ENCODE data around the gene EN2.

DNA sequence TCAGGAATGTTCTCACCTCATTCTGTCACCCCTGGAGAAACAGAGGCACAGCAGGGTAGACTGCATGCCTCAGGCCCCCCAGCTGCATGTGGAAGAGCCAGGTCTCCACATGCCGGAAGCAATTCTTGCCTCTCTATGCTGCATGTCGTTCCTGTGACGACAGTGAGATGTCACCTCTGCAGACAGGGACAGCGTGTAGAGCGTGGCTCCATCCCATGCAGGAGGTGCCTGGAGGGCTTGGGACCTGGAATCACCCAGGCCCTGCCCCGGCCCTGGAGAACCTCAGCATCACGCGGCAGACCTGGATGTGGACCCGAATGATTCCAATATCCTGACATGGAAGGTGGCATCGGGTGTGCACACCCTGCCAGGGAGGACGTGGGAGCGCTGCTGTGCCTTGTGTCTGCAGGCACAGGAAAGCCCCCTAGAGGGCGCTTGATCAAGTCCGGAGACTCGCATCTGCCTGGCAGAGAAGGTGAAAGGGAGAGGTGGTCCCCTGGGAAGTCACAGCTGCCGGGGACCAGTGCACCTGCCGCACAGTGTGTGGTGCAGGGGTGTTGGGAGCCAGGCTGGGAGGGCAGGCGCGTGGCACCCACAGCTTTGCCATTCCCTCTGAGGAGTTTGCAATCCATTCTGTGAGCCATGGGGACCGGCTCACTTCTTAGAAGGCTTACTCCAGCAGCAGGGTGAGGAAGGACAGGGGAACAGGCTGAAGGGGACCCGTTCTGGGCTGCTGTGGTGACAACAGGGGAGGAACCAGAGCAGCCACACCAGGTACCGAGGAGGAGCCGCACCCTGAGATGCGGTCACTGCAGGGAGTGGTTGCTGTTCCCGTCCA lies 45.3 kb upstream of the EN2 start:
- peak in 1 of 4 experiments; percentile 48 for TF ChIP-seq CTCF (IDR thresholded peaks at IDR 0.05)
- no peak for TF ChIP-seq EP300 (IDR thresholded peaks at IDR 0.05)
- TF ChIP-seq POLR2A (IDR thresholded peaks at IDR 0.05), result no peak
- no peak for TF ChIP-seq POLR2AphosphoS5 (IDR thresholded peaks at IDR 0.05)

Measured in gastroesophageal sphincter (tissue), 3 donors.